SU-DHL-6 (cell line): ENCODE measurements around the gene COMMD6.

Experiments
- H2AFZ ChIP-seq: fragments of 200-600 bp; sonication (generic); 2 replicates; pipeline ENCODE4 v1.6.1; 2014; ENCODE audit warnings: low read depth, mild to moderate bottlenecking, moderate library complexity, mixed read lengths, antibody characterized with exemption, low read length; ENCODE audit not compliant: severe bottlenecking
- H3F3A ChIP-seq: fragments of 200-600 bp; shearing (Covaris generic); 2 replicates; pipeline ENCODE4 v1.6.0; 2016; ENCODE audit warnings: antibody characterized with exemption, mild to moderate bottlenecking; ENCODE audit not compliant: insufficient read depth
- H3K27ac ChIP-seq: fragments of 200-600 bp; sonication (generic); 2 replicates; pipeline ENCODE4 v1.5.1; 2016; ENCODE audit warnings: low read depth, mild to moderate bottlenecking, low read length, moderate library complexity, mixed read lengths
- H3K27me3 ChIP-seq: fragments of 200-600 bp; sonication (generic), shearing (Covaris generic); 2 replicates; pipeline ENCODE4 v1.6.0; 2014; ENCODE audit warnings: mild to moderate bottlenecking, low read length
- H3K36me3 ChIP-seq: fragments of 200-600 bp; sonication (generic); 2 replicates; pipeline ENCODE4 v1.6.1; 2014; ENCODE audit warnings: mild to moderate bottlenecking, low read length, mixed read lengths
- H3K4me2 ChIP-seq: fragments of 300-600, 200-600 bp; shearing (Covaris generic), sonication (generic); 2 replicates; pipeline ENCODE4 v1.6.0; 2014; ENCODE audit warnings: low read length, low read depth, mild to moderate bottlenecking; ENCODE audit not compliant: poor library complexity, severe bottlenecking
- H3K4me3 ChIP-seq: fragments of 200-600 bp; sonication (generic); 2 replicates; pipeline ENCODE4 v1.5.1; 2014; ENCODE audit warnings: antibody characterized with exemption, low read length, mild to moderate bottlenecking, mixed read lengths; ENCODE audit not compliant: insufficient read depth, poor library complexity, severe bottlenecking
- H3K79me2 ChIP-seq: fragments of 200-600 bp; sonication (generic); 2 replicates; pipeline ENCODE4 v1.6.1; 2014; ENCODE audit warnings: mild to moderate bottlenecking, low read length, moderate library complexity; ENCODE audit not compliant: insufficient read depth
- H3K9ac ChIP-seq: fragments of 200-600 bp; sonication (generic); 2 replicates; pipeline ENCODE4 v1.7.0; 2014; ENCODE audit warnings: mild to moderate bottlenecking, low read length
- H3K9me2 ChIP-seq: fragments of 200-600 bp; sonication (generic); replicated peaks from 2 replicates; pipeline ENCODE4 v1.6.1; 2014; ENCODE audit warnings: low read length; ENCODE audit not compliant: insufficient read depth
- H3K9me3 ChIP-seq: fragments of 200-600 bp; sonication (generic); 2 replicates; pipeline ENCODE4 v1.6.1; 2014; ENCODE audit warnings: low read length, mixed read lengths; ENCODE audit not compliant: insufficient read depth
- H4K20me1 ChIP-seq: fragments of 200-600 bp; sonication (generic); 2 replicates; pipeline ENCODE4 v1.6.1; 2014; ENCODE audit warnings: low read depth, mild to moderate bottlenecking, antibody characterized with exemption, low read length, moderate library complexity, mixed read lengths
- EZH2phosphoT487 ChIP-seq: fragments of 200-600 bp; sonication (generic), shearing (Covaris generic); conservative IDR thresholded peaks from 2 replicates; pipeline ENCODE4 v1.6.1; 2018; ENCODE audit warnings: mild to moderate bottlenecking, antibody characterized with exemption, low read length, moderate library complexity, mixed read lengths
- TF ChIP-seq, protein P1 (sequence below): fragments of 200-600 bp; sonication (generic); IDR thresholded peaks from one replicate; pipeline ENCODE4 v1.5.1; 2017; ENCODE audit warnings: antibody characterized with exemption, mild to moderate bottlenecking, low read length, moderate library complexity; ENCODE audit not compliant: insufficient read depth, poor library complexity, severe bottlenecking

COMMD6 gene

DNA sequence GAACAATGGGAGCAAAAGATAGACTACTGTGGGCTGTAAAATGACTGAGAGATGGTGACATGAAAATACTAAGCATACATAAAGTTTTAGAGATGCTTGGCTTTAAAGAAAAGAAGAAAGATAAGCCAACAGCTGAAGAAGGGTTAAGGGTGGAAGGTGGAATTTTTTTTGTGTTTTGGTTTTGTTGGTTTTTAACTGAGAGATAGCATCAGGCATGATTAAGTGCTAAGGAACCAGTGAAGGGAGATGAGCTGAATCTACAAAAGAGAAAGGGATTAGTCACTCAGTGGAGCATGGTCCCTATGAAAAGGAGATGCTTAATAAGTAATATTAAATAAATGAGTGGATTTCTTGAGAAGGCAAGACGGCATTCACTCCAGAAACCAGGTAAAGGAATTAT is 43.1 kb downstream of the COMMD6 start:
- no peak overlapping the region for H3K27ac ChIP-seq
- H3K9me3 ChIP-seq, result no peaks in the 10 kb centered on the region
- H3K9me2 ChIP-seq, result no peaks in the 10 kb centered on the region
- no peak for TF ChIP-seq EZH2phosphoT487
- TF ChIP-seq, protein P1, sequence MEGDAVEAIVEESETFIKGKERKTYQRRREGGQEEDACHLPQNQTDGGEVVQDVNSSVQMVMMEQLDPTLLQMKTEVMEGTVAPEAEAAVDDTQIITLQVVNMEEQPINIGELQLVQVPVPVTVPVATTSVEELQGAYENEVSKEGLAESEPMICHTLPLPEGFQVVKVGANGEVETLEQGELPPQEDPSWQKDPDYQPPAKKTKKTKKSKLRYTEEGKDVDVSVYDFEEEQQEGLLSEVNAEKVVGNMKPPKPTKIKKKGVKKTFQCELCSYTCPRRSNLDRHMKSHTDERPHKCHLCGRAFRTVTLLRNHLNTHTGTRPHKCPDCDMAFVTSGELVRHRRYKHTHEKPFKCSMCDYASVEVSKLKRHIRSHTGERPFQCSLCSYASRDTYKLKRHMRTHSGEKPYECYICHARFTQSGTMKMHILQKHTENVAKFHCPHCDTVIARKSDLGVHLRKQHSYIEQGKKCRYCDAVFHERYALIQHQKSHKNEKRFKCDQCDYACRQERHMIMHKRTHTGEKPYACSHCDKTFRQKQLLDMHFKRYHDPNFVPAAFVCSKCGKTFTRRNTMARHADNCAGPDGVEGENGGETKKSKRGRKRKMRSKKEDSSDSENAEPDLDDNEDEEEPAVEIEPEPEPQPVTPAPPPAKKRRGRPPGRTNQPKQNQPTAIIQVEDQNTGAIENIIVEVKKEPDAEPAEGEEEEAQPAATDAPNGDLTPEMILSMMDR, result no peak
- H2AFZ ChIP-seq, result no peak overlapping the region
- H3F3A ChIP-seq, result no peaks in the 10 kb centered on the region
- H3K4me3 ChIP-seq, result no peak overlapping the region
- H3K4me2 ChIP-seq, result no peak overlapping the region
- H3K79me2 ChIP-seq, result no peaks in the 10 kb centered on the region
- H3K27me3 ChIP-seq, result no peaks in the 10 kb centered on the region
- no peak overlapping the region for H3K9ac ChIP-seq
- H3K36me3 ChIP-seq, result no peaks in the 10 kb centered on the region
- H4K20me1 ChIP-seq, result no peaks in the 10 kb centered on the region

DNA sequence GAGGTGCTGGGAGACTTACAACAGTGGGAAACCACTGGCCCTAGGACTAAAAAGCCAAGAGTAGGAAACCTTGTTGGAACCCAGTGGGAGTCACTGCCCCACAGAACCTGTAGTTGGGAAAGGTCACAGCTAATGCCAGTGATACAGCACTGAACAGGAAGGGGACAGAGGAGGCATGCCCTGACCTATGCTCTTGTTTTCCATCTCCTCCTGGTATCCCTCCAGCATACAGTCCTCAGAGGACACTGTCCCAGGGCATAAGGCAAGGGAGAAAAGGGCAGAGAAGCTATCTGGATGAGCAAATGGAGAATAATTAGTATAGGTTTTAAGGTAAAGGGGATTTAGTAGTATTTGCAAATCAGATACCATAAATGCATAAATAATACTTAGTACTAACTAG is 44.5 kb downstream of the COMMD6 start:
- H3K9ac ChIP-seq, result no peak overlapping the region
- H4K20me1 ChIP-seq, result no peaks in the 10 kb centered on the region
- H3K27me3 ChIP-seq, result no peaks in the 10 kb centered on the region
- no peaks in the 10 kb centered on the region for H3K9me3 ChIP-seq
- no peaks in the 10 kb centered on the region for H3F3A ChIP-seq
- no peak overlapping the region for H3K4me3 ChIP-seq
- H2AFZ ChIP-seq, result no peak overlapping the region
- no peaks in the 10 kb centered on the region for H3K79me2 ChIP-seq
- no peaks in the 10 kb centered on the region for H3K36me3 ChIP-seq
- TF ChIP-seq EZH2phosphoT487, result no peak
- TF ChIP-seq, protein P1, result no peak
- H3K9me2 ChIP-seq, result no peaks in the 10 kb centered on the region
- H3K27ac ChIP-seq, result no peak overlapping the region
- no peak overlapping the region for H3K4me2 ChIP-seq

DNA sequence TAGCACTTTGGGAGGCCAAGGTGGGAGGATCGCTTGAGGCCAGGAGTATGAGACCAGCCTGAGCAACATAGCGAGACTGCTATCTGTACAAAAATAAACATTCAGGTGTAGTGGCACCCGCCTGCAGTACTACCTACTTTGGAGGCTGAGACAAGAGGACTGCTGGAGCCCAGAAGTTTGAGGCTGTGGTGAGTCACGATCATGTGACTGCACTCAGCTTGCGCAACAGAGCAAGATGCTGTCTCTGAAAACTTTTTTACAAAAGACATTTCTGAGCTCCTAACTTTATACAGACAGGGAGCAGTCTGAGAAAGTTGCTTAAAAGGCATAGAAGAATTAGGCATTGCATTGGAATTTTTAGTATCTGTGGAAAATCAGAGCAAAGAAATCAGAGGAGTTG is 45.3 kb downstream of the COMMD6 start:
- H3K27ac ChIP-seq, result no peak overlapping the region
- H3K9me2 ChIP-seq, result no peaks in the 10 kb centered on the region
- H2AFZ ChIP-seq, result no peak overlapping the region
- H3K79me2 ChIP-seq, result no peaks in the 10 kb centered on the region
- H3F3A ChIP-seq, result no peaks in the 10 kb centered on the region
- H3K27me3 ChIP-seq, result no peaks in the 10 kb centered on the region
- H3K36me3 ChIP-seq, result no peaks in the 10 kb centered on the region
- H3K4me3 ChIP-seq, result no peak overlapping the region
- H3K9ac ChIP-seq, result no peak overlapping the region
- no peaks in the 10 kb centered on the region for H4K20me1 ChIP-seq
- no peak overlapping the region for H3K4me2 ChIP-seq
- TF ChIP-seq, protein P1, result no peak
- TF ChIP-seq EZH2phosphoT487, result no peak
- H3K9me3 ChIP-seq, result no peaks in the 10 kb centered on the region
